GM19467 (cell line): Measurements from ENCODE around the gene PIK3CA.

Experiments used
- ATAC-seq: cut with Tn5 transposase; IDR thresholded peaks from one replicate; pipeline ENCODE4 v1.9.1; 2021; ENCODE audit warnings: mild to moderate bottlenecking, moderate library complexity; ENCODE audit not compliant: unreplicated experiment

PIK3CA gene

GRCh38 chr3:179156775-179157174, 8.6 kb downstream of the PIK3CA start:
- no peak for ATAC-seq

GRCh38 chr3:179158336-179159039, 10.3 kb downstream of the PIK3CA start:
- ATAC-seq, result peak; percentile 75

GRCh38 chr3:179163503-179163902, 15.3 kb downstream of the PIK3CA start:
- ATAC-seq, result no peak

- ATAC-seq, result no peak
These were observed 16.7 kb downstream of the PIK3CA start for GRCh38 chr3:179164857-179165256.

- ATAC-seq, result no peak
These were observed 18.5 kb downstream of the PIK3CA start for GRCh38 chr3:179166561-179167201.

GRCh38 chr3:179168918-179169317, 20.8 kb downstream of the PIK3CA start:
- no peak for ATAC-seq

GRCh38 chr3:179172546-179172945, 24.4 kb downstream of the PIK3CA start:
- no peak for ATAC-seq

- peak; percentile 50 for ATAC-seq
These were observed 26.2 kb downstream of the PIK3CA start for GRCh38 chr3:179174316-179174715.

- ATAC-seq, result no peak
These were observed 26.7 kb downstream of the PIK3CA start for GRCh38 chr3:179174898-179175297.

- no peak for ATAC-seq
These were observed 27.2 kb downstream of the PIK3CA start for GRCh38 chr3:179175358-179175757.

- ATAC-seq, result no peak
These were observed 29.5 kb downstream of the PIK3CA start for GRCh38 chr3:179177611-179178010.

- ATAC-seq, result no peak
These were observed 31.1 kb downstream of the PIK3CA start for GRCh38 chr3:179179256-179179655.

- no peak for ATAC-seq
These were observed 32.0 kb downstream of the PIK3CA start for GRCh38 chr3:179179979-179180759.

- ATAC-seq, result peak; percentile 51
These were observed 32.9 kb downstream of the PIK3CA start for GRCh38 chr3:179181021-179181472.

GRCh38 chr3:179181993-179182551, 33.9 kb downstream of the PIK3CA start:
- ATAC-seq, result no peak

- ATAC-seq, result no peak
These were observed 34.7 kb downstream of the PIK3CA start for GRCh38 chr3:179182902-179183301.

GRCh38 chr3:179184826-179185225, 36.7 kb downstream of the PIK3CA start:
- no peak for ATAC-seq

- ATAC-seq, result no peak
These were observed 38.3 kb downstream of the PIK3CA start for GRCh38 chr3:179186426-179186825.

- ATAC-seq, result no peak
These were observed 41.6 kb downstream of the PIK3CA start for GRCh38 chr3:179189759-179190158.

GRCh38 chr3:179190581-179190980, 42.4 kb downstream of the PIK3CA start:
- no peak for ATAC-seq

- ATAC-seq, result no peak
These were observed 44.4 kb downstream of the PIK3CA start for GRCh38 chr3:179192542-179192941.
